HG03575 (cell line): Measurements from ENCODE around the gene PNRC1.
"Not testable (repeated sequence)": the region's sequence is repeated elsewhere in the genome, so short reads cannot be mapped to it uniquely, and the experiment has no call there.

Experiments
- ATAC-seq: cut with Tn5 transposase; IDR thresholded peaks from one replicate; pipeline ENCODE4 v1.9.1; 2021; ENCODE audit not compliant: unreplicated experiment, insufficient number of reproducible peaks, low FRiP score; ENCODE audit errors: extremely low read depth

The PNRC1 gene

GRCh38 chr6:89084954-89085353, 4.4 kb downstream of the PNRC1 start:
- ATAC-seq: no peak

GRCh38 chr6:89085409-89086205, 5.1 kb downstream of the PNRC1 start:
- no peak for ATAC-seq

- no peak for ATAC-seq
Observed at GRCh38 chr6:89087881-89088280, 7.3 kb downstream of the PNRC1 start.

- no peak for ATAC-seq
Observed at GRCh38 chr6:89098461-89098860, 17.9 kb downstream of the PNRC1 start.

GRCh38 chr6:89100114-89100513, 19.6 kb downstream of the PNRC1 start:
- no peak for ATAC-seq

- no peak for ATAC-seq
Observed at GRCh38 chr6:89110284-89110683, 29.7 kb downstream of the PNRC1 start.

GRCh38 chr6:89111933-89112332, 31.4 kb downstream of the PNRC1 start:
- ATAC-seq: no peak

GRCh38 chr6:89116702-89117101, 36.2 kb downstream of the PNRC1 start:
- ATAC-seq: no peak

GRCh38 chr6:89117211-89118108, 36.9 kb downstream of the PNRC1 start, which contains the start of gene SRSF12:
Gene SRSF12 (minus strand): TSS chr6:89118071. CDS start chr6:89117887, 184 bp downstream.
- ATAC-seq: no peak

GRCh38 chr6:89118931-89119330, 38.4 kb downstream of the PNRC1 start:
- no peak for ATAC-seq

- ATAC-seq: no peak
Observed at GRCh38 chr6:89120371-89120770, 39.8 kb downstream of the PNRC1 start.

- no peak for ATAC-seq
Observed at GRCh38 chr6:89121934-89122333, 41.4 kb downstream of the PNRC1 start.

GRCh38 chr6:89122625-89123024, 42.1 kb downstream of the PNRC1 start:
- ATAC-seq: no peak

- not testable (repeated sequence) for ATAC-seq
Observed at GRCh38 chr6:89128256-89128671, 47.7 kb downstream of the PNRC1 start.

GRCh38 chr6:89131599-89131998, 51.0 kb downstream of the PNRC1 start:
- ATAC-seq: no peak

- no peak for ATAC-seq
Observed at GRCh38 chr6:89132057-89132456, 51.5 kb downstream of the PNRC1 start.

- no peak for ATAC-seq
Observed at GRCh38 chr6:89133981-89134380, 53.4 kb downstream of the PNRC1 start.

- ATAC-seq: no peak
Observed at GRCh38 chr6:89134723-89135122, 54.2 kb downstream of the PNRC1 start.
